ENCODE data around the gene DSG4. TPM values are rescaled to one million over a fixed set of nuclear protein-coding genes. Genes with fewer than 3 reads are reported as not detected.

Gene DSG4
- total and polyA plus RNA-seq, 3 donors from 2014 or later: 0.08 to 0.83 (median 0.31) TPM

DNA sequence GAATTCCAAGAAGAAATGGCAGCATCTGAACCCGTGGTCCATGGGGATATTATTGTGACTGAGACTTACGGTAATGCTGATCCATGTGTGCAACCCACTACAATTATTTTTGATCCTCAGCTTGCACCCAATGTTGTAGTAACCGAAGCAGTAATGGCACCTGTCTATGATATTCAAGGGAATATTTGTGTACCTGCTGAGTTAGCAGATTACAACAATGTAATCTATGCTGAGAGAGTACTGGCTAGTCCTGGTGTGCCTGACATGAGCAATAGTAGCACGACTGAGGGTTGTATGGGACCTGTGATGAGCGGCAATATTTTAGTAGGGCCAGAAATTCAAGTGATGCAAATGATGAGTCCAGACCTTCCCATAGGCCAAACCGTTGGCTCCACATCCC is 36.6 kb downstream of the DSG4 start:
- Histone ChIP-seq H3K9me3 (no peaks in the 10 kb centered on the region), H3K36me3 (ENCODE audit: low read depth, missing control alignments) (no peaks in the 10 kb centered on the region), H3K27me3 (no peaks in the 10 kb centered on the region), H3K4me1 (no peaks in the 10 kb centered on the region), H3K27ac (no peak overlapping the region), H3K4me3 (no peak overlapping the region)
- no peak for DNase-seq
- intact Hi-C loops (cut with DNase I; ENCODE audit: low total_unique reads): no loop called here
- TF ChIP-seq, protein P1, sequence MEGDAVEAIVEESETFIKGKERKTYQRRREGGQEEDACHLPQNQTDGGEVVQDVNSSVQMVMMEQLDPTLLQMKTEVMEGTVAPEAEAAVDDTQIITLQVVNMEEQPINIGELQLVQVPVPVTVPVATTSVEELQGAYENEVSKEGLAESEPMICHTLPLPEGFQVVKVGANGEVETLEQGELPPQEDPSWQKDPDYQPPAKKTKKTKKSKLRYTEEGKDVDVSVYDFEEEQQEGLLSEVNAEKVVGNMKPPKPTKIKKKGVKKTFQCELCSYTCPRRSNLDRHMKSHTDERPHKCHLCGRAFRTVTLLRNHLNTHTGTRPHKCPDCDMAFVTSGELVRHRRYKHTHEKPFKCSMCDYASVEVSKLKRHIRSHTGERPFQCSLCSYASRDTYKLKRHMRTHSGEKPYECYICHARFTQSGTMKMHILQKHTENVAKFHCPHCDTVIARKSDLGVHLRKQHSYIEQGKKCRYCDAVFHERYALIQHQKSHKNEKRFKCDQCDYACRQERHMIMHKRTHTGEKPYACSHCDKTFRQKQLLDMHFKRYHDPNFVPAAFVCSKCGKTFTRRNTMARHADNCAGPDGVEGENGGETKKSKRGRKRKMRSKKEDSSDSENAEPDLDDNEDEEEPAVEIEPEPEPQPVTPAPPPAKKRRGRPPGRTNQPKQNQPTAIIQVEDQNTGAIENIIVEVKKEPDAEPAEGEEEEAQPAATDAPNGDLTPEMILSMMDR (IDR thresholded peaks at IDR 0.05): no peak
- no peak for TF ChIP-seq POLR2A (IDR thresholded peaks at IDR 0.05)
- WGBS, 2 donors: 90 to 94% methylated on average over 6 of the region's 6 CpGs

DNA sequence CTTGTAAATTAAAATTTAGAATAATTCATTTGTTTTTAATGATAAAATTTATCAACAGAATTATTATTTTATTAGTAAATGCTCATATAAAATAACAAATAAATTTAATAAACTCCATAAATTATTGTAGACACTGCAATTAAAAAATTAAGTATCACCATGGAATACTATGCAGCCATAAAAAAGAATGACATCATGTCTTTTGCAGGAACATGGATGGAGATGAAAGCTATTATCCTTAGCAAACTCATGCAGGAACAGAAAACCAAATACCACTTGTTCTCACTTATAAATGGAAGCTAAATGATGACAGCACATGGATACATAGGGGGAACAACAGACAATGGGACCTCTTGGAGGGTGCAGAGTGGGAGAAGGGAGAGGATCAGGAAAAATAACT is 41.3 kb downstream of the DSG4 start:
- DNase-seq: no peak
- H3K27ac ChIP-seq: no peak overlapping the region
- intact Hi-C loops (cut with DNase I; ENCODE audit: low total_unique reads): no loop called here
- H3K4me1 ChIP-seq: no peaks in the 10 kb centered on the region
- H3K4me3 ChIP-seq: no peak overlapping the region
- H3K36me3 ChIP-seq (ENCODE audit: low read depth, missing control alignments): no peaks in the 10 kb centered on the region
- TF ChIP-seq POLR2A (IDR thresholded peaks at IDR 0.05): no peak
- TF ChIP-seq, protein P1 (IDR thresholded peaks at IDR 0.05): no peak
- H3K27me3 ChIP-seq: no peaks in the 10 kb centered on the region
- H3K9me3 ChIP-seq: no peaks in the 10 kb centered on the region

DNA sequence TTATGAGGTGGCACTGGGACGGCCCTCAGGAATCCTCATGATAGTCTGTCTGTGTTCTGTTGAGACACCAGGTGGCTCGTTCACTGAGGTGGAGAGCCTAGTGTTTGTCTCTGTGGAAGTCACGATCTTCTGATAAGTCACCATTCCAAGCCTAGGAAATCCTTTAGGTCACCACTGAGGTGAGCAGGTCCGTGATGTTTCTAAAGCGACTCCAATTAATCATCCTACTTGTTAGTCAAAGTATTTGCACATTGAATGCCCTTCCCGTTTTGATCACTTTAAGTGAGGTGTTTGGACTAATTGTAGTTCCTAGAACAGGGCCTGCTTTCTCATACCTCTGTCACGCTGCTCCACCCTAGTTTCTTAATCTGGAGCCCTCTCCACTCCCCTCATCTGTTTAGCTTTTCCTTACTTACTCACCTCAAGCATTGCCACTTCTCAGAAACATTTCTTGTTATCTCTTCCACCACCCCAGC is 42.9 kb downstream of the DSG4 start:
- WGBS, 2 donors: 54 to 62% methylated on average over 7 of the region's 7 CpGs
- TF ChIP-seq, protein P1 (IDR thresholded peaks at IDR 0.05): no peak
- TF ChIP-seq POLR2A (IDR thresholded peaks at IDR 0.05): no peak
- intact Hi-C loops (cut with DNase I; ENCODE audit: low total_unique reads): no loop called here
- Histone ChIP-seq H3K27me3 (no peaks in the 10 kb centered on the region), H3K9me3 (no peaks in the 10 kb centered on the region), H3K27ac (no peak overlapping the region), H3K4me1 (no peaks in the 10 kb centered on the region), H3K4me3 (no peak overlapping the region), H3K36me3 (ENCODE audit: low read depth, missing control alignments) (no peaks in the 10 kb centered on the region)
- no peak for DNase-seq

GRCh38 chr18:31420032-31420431 is 43.5 kb downstream of the DSG4 start:
- no peaks in the 10 kb centered on the region for H3K36me3 ChIP-seq (ENCODE audit: low read depth, missing control alignments)
- H3K9me3 ChIP-seq: no peaks in the 10 kb centered on the region
- H3K4me1 ChIP-seq: no peaks in the 10 kb centered on the region
- 86 to 90% methylated on average over 6 of the region's 6 CpGs for WGBS, 2 donors
- H3K27ac ChIP-seq: no peak overlapping the region
- intact Hi-C loops (cut with DNase I; ENCODE audit: low total_unique reads): no loop called here
- TF ChIP-seq, protein P1 (IDR thresholded peaks at IDR 0.05): no peak
- no peak for TF ChIP-seq POLR2A (IDR thresholded peaks at IDR 0.05)
- no peak for DNase-seq
- no peaks in the 10 kb centered on the region for H3K27me3 ChIP-seq
- H3K4me3 ChIP-seq: no peak overlapping the region

DNA sequence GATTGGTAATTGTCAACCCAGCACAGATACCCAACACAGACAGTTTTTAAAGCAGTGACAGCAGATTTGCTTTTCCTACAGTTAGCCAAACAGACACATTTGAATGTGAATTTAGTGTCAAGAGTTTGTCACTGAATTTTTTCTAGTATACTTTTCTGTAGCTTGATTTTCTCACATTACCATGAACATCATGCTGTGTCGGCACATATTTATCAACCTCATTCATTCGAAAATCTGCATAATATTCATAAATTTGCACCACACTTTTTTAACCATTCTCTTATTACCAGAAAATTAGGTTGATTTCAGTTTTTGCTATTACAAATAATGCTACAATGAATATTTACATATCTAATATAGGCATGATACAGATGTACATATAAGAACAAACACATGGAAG is 43.9 kb downstream of the DSG4 start:
- no peaks in the 10 kb centered on the region for H3K36me3 ChIP-seq (ENCODE audit: low read depth, missing control alignments)
- DNase-seq: no peak
- TF ChIP-seq, protein P1 (IDR thresholded peaks at IDR 0.05): no peak
- no peak for TF ChIP-seq POLR2A (IDR thresholded peaks at IDR 0.05)
- H3K9me3 ChIP-seq: no peaks in the 10 kb centered on the region
- no peaks in the 10 kb centered on the region for H3K27me3 ChIP-seq
- intact Hi-C loops (cut with DNase I; ENCODE audit: low total_unique reads): no loop called here
- 84 to 92% methylated on average over 2 of the region's 2 CpGs for WGBS, 2 donors
- H3K4me1 ChIP-seq: no peaks in the 10 kb centered on the region
- no peak overlapping the region for H3K4me3 ChIP-seq
- no peak overlapping the region for H3K27ac ChIP-seq

Measured in testis (tissue), 3 donors.